Measurements from ENCODE around the gene ZGLP1.
"Not testable (repeated sequence)": the region's sequence is repeated elsewhere in the genome, so short reads cannot be mapped to it uniquely, and the experiment has no call there.

ZGLP1 gene

GRCh38 chr19:10309423-10309822, at the start of gene ZGLP1:
ZGLP1 (minus strand) TSS chr19:10309815.
- DNase-seq (ENCODE audit: low read depth, low spot score): no peak

GRCh38 chr19:10356431-10356830, 46.8 kb upstream of the ZGLP1 start:
- DNase-seq (ENCODE audit: low read depth, low spot score): no peak

GRCh38 chr19:10353793-10354391, 44.3 kb upstream of the ZGLP1 start:
- DNase-seq (ENCODE audit: low read depth, low spot score): peak; percentile 21

- DNase-seq (ENCODE audit: low read depth, low spot score): no peak
Measured at GRCh38 chr19:10352764-10353671, 43.4 kb upstream of the ZGLP1 start.

GRCh38 chr19:10346509-10346908, 36.9 kb upstream of the ZGLP1 start:
- DNase-seq (ENCODE audit: low read depth, low spot score): no peak

GRCh38 chr19:10344780-10345179, 35.2 kb upstream of the ZGLP1 start:
- DNase-seq (ENCODE audit: low read depth, low spot score): no peak

- DNase-seq (ENCODE audit: low read depth, low spot score): no peak
Measured at GRCh38 chr19:10343495-10343894, 33.9 kb upstream of the ZGLP1 start.

GRCh38 chr19:10339977-10340376, 30.4 kb upstream of the ZGLP1 start:
- DNase-seq (ENCODE audit: low read depth, low spot score): no peak

- peak; percentile 29 for DNase-seq (ENCODE audit: low read depth, low spot score)
Measured at GRCh38 chr19:10339380-10339960, 29.9 kb upstream of the ZGLP1 start, which contains the start of gene ICAM3. ICAM3 (minus strand) TSS chr19:10339624; CDS start chr19:10339614, 10 bp downstream.

- no peak for DNase-seq (ENCODE audit: low read depth, low spot score)
Measured at GRCh38 chr19:10338940-10339339, 29.3 kb upstream of the ZGLP1 start.

GRCh38 chr19:10336725-10337124, 27.1 kb upstream of the ZGLP1 start:
- not testable (repeated sequence) for DNase-seq (ENCODE audit: low read depth, low spot score)

GRCh38 chr19:10335352-10335985, 25.9 kb upstream of the ZGLP1 start:
- DNase-seq (ENCODE audit: low read depth, low spot score): no peak

- no peak for DNase-seq (ENCODE audit: low read depth, low spot score)
Measured at GRCh38 chr19:10334588-10335351, 25.2 kb upstream of the ZGLP1 start.

GRCh38 chr19:10333758-10334587, 24.4 kb upstream of the ZGLP1 start:
- no peak for DNase-seq (ENCODE audit: low read depth, low spot score)

GRCh38 chr19:10332965-10333757, 23.5 kb upstream of the ZGLP1 start, which contains the start of gene RAVER1:
RAVER1 (minus strand) TSS chr19:10333529; CDS start chr19:10333507, 22 bp downstream.
- peak; percentile 96 for DNase-seq (ENCODE audit: low read depth, low spot score)

- DNase-seq (ENCODE audit: low read depth, low spot score): no peak
Measured at GRCh38 chr19:10332158-10332964, 22.7 kb upstream of the ZGLP1 start.

GRCh38 chr19:10329555-10329954, 19.9 kb upstream of the ZGLP1 start:
- DNase-seq (ENCODE audit: low read depth, low spot score): no peak

GRCh38 chr19:10328558-10329429, 19.2 kb upstream of the ZGLP1 start:
- no peak for DNase-seq (ENCODE audit: low read depth, low spot score)

All from activated naive CD8-positive, alpha-beta T cell treated with anti-CD3 and anti-CD28 coated beads, Interleukin-2, amount 50 U/mL, for 16 hours (primary cell).